Brain pericyte (primary cell): ENCODE results near the gene SREK1IP1.

Experiments used
- DNase-seq: peaks from one replicate; pipeline ENCODE4 v3.0.0-alpha.2; 2012; ENCODE audit warnings: low read depth, low spot score

The SREK1IP1 gene

DNA sequence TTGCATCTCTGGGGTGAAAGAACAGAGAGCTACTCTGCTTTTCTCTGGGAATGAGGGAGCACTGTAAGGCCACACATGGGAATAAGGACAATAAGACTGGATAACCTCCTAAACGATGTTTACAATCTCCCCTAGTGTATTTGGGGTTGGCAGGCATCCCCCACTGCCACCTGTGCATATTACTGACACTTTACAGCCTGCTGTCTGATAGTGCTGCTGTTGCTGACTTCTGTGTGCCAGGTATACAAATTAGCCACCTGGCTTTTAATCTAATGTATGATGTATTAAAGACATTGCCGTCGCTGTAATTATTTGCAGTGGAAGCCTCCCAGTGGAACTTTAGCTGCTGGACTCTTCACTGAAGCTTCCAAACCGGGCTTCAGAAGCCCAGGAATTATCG is 82.6 kb downstream of the SREK1IP1 start:
- no peak for DNase-seq

DNA sequence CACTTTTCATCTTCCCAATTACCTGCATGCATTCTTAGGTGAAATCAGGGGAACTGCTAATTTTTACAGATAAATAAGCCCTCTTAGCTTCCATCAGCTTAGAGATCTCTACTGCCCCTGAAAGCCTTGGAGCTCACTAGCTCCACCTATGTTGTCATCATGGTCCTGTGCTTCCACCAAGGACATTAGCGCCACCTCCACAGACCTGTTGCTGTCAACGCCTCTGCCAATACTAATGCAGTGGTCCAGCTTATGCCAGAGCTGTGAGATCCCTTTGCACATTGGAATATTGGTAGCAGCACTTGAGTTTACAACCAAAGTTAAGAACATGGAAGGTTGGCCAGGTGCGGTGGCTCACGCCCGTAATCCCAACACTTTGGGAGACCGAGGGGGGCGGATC is 85.9 kb downstream of the SREK1IP1 start:
- DNase-seq: no peak

DNA sequence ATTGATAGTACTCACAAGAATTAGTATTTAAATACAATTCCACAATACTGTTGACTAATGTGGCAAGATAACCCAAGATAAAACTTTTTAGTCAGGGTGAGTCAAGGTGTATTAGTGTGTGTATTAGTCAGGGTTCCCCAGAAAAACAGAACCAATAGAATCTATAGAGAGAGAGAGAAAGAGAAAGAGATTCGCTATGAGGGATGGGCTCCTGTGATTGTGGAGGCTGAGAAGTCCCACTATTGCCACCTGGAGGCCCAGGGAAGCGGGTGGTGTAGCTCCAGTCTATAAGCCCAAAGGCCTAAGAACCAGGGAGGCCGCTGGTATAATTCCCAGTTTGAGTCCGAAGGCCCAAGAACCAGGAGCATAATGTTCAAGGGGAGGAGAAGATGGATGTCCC is 88.2 kb downstream of the SREK1IP1 start:
- no peak for DNase-seq

DNA sequence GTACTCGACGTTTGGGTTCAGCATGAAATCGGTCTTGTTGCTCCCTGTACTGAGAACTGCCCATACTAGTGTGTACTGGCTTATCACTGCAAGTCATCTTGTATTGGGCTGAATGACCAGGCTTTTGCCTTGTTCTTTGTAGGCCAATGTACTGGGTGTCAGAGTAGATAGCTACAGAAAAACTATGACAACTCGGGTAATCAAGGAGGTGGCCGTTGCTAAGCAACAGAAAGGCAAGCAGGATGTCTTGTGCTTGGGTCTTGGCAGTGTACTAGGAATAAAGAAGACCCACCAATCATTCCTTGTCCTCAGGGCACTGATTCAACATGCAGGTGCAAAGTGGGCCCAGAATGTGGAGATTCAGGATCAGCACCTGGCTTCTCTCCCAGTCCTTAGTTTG is 90.1 kb downstream of the SREK1IP1 start:
- DNase-seq: no peak

DNA sequence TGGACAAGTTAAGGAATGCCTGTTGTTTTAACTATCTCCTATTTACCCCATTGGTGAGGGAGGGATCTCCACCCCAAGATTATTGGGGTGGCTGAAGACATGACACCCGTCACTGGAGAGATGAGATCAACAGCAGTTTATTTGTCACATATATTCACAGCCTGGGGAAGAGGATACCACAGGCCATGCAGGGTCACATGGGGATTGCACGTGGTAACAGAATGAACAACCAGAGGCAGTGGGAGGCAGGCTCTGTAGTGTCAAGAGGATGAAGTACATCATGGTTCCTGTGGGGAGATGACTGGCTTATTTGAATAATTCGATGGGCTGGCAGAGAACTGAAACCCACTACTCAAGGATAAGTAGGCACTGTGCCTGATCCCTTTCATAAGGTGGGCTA is 96.8 kb downstream of the SREK1IP1 start:
- DNase-seq: no peak

DNA sequence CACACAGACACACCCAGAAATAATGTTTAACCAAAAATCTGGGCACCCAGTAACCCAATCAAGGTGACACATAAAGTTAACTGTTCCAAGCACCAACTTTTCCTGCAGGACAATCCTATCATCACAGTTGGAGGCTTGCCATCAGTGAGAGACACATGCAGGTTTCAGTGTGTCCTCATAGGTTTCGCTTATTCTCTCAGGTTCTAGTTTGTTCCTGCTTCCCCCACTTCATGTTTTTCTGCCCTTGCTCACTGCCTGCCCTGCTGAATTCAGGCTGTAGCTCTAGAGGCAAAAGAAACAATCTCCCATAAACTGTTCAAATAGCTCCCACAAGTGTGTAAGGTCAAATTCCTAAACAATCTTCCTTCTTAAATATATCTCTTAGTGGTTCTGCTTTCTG is 98.2 kb downstream of the SREK1IP1 start:
- no peak for DNase-seq
